HCT116 (cell line): ENCODE data around the gene RIMS1. TPM values are rescaled to one million over a fixed set of nuclear protein-coding genes. Genes with fewer than 3 reads are reported as not detected.

Source experiments
- ATAC-seq: fragments of 200-7000 bp; cut with Tn5 transposase; 2 replicates; pipeline ENCODE4 v1.9.1; 2020; ENCODE audit warnings: mild to moderate bottlenecking, moderate library complexity
- BruUV-seq: library from RNA; stranded (reverse); fragments of 400-500 nt; replicated peaks from 2 replicates; lab custom pipeline; 2021; lab: Mats Ljungman, UMichigan
- CTCF ChIA-PET: fragments of 300-600 bp; sonication (Branson Sonifier 250); formaldehyde crosslinking; loops from one replicate; lab custom pipeline; 2021; ENCODE audit warnings: antibody characterized with exemption; lab: Charles Lee
- POLR2A ChIA-PET: fragments of 300-600, 350-600 bp; sonication (Branson Sonifier 250); formaldehyde crosslinking; loops from one replicate; lab custom pipeline; 2021; ENCODE audit warnings: antibody characterized with exemption; lab: Charles Lee
- RAD21 ChIA-PET, 2 experiments: fragments of 300-600 bp; sonication (Branson Sonifier 250); formaldehyde crosslinking; loops; one replicate each; lab custom pipeline; 2023; ENCODE audit warnings: low total read pairs in 2 of 2; ENCODE audit not compliant: uncharacterized antibody in 2 of 2, unreplicated experiment in 2 of 2, low non-redundant PET in 1 of 2; lab: Charles Lee
- DNase-seq: peaks from one replicate; pipeline ENCODE4 v3.0.0-alpha.2; 2010; ENCODE audit warnings: low read depth, low spot score
- H2AFZ ChIP-seq: fragments of 200-600 bp; shearing (Covaris generic), sonication (generic); 2 replicates; pipeline ENCODE4 v1.6.1; 2017; ENCODE audit warnings: low read depth, mixed run types, mixed read lengths, antibody characterized with exemption, low read length; ENCODE audit not compliant: poor library complexity, severe bottlenecking
- H3K27ac ChIP-seq: 2 replicates; pipeline ENCODE4 v1.5.1; 2012; ENCODE audit warnings: low read depth, low read length
- H3K27me3 ChIP-seq: fragments of 200-600 bp; sonication (generic); 2 replicates; pipeline ENCODE4 v1.6.1; 2016; ENCODE audit warnings: mixed run types, low read length, mixed read lengths; ENCODE audit not compliant: insufficient read depth
- H3K36me3 ChIP-seq, 2 experiments: fragments of 200-500 bp in 1 of 2; fragments of 200-600 bp in 1 of 2; sonication (Bioruptor generic) in 1 of 2; sonication (generic) in 1 of 2; 2 replicates each; pipeline versions ENCODE4 v1.5.1 to v1.6.1; 2014 to 2016; ENCODE audit warnings: low read length in 2 of 2, inconsistent platforms in 1 of 2, mixed read lengths in 1 of 2, mixed run types in 1 of 2; ENCODE audit not compliant: insufficient read depth in 2 of 2, control insufficient read depth in 1 of 2
- H3K4me1 ChIP-seq, 2 experiments: fragments of 200-600 bp in 1 of 2; sonication (generic) in 1 of 2; 2 replicates each; pipeline versions ENCODE4 v1.5.1 to v1.6.1; 2012 to 2017; ENCODE audit warnings: low read length in 2 of 2, inconsistent platforms in 1 of 2, mild to moderate bottlenecking in 1 of 2, mixed read lengths in 1 of 2, mixed run types in 1 of 2, moderate library complexity in 1 of 2; ENCODE audit not compliant: insufficient read depth in 2 of 2, control insufficient read depth in 1 of 2
- H3K4me2 ChIP-seq: fragments of 200-600 bp; sonication (generic); 2 replicates; pipeline ENCODE4 v1.6.1; 2017; ENCODE audit warnings: mixed run types, low read length, mixed read lengths
- H3K4me3 ChIP-seq, 2 experiments: fragments of 200-600 bp in 1 of 2; sonication (generic) in 1 of 2; replicated peaks in 1 of 2; 2 replicates each; pipeline ENCODE4 v1.5.1; 2011 to 2016; ENCODE audit warnings: low read length in 2 of 2, control low read depth in 1 of 2, low read depth in 1 of 2, mild to moderate bottlenecking in 1 of 2, mixed read lengths in 1 of 2, mixed run types in 1 of 2
- H3K79me2 ChIP-seq: fragments of 200-600 bp; sonication (generic); 2 replicates; pipeline ENCODE4 v1.6.1; 2017; ENCODE audit warnings: mild to moderate bottlenecking, mixed run types, low read length, moderate library complexity, mixed read lengths; ENCODE audit not compliant: insufficient read depth
- H3K9ac ChIP-seq: fragments of 200-600 bp; sonication (generic); 2 replicates; pipeline ENCODE4 v1.6.1; 2016; ENCODE audit warnings: low read length, mixed read lengths
- H3K9me2 ChIP-seq: fragments of 200-600 bp; sonication (generic), shearing (Covaris generic); 2 replicates; pipeline ENCODE4 v1.6.1; 2017; ENCODE audit warnings: mixed run types, mild to moderate bottlenecking, moderate library complexity; ENCODE audit not compliant: insufficient read depth
- H3K9me3 ChIP-seq, 2 experiments: fragments of 200-500 bp in 1 of 2; fragments of 200-600 bp in 1 of 2; sonication (Bioruptor generic) in 1 of 2; sonication (generic) in 1 of 2; 2 replicates each; pipeline ENCODE4 v1.6.1; 2014 to 2017; ENCODE audit warnings: low read length in 2 of 2, mixed read lengths in 2 of 2, inconsistent platforms in 1 of 2, low read depth in 1 of 2, mild to moderate bottlenecking in 1 of 2, mixed run types in 1 of 2, moderate library complexity in 1 of 2; ENCODE audit not compliant: control insufficient read depth in 1 of 2, insufficient read depth in 1 of 2
- H4K20me1 ChIP-seq: fragments of 200-600 bp; sonication (generic), shearing (Covaris generic); 2 replicates; pipeline ENCODE4 v1.6.1; 2017; ENCODE audit warnings: mixed run types, mild to moderate bottlenecking, moderate library complexity; ENCODE audit not compliant: insufficient read depth
- CBX3 ChIP-seq: IDR thresholded peaks from 2 replicates; pipeline ENCODE4 v1.6.1; 2012; ENCODE audit warnings: low read depth
- EZH2 ChIP-seq: fragments of 200-600 bp; sonication (generic); IDR thresholded peaks from 2 replicates; pipeline ENCODE4 v1.6.1; 2017; ENCODE audit warnings: antibody characterized with exemption, mixed run types
- RAD21 ChIP-seq: IDR thresholded peaks from 2 replicates; pipeline ENCODE4 v1.6.1; 2012; ENCODE audit warnings: low read depth, mild to moderate bottlenecking
- SIN3A ChIP-seq: IDR thresholded peaks from 2 replicates; pipeline ENCODE4 v1.6.1; 2012; ENCODE audit warnings: low read depth
- ZBTB33 ChIP-seq: IDR thresholded peaks from 2 replicates; pipeline ENCODE4 v1.6.1; 2011; ENCODE audit warnings: mild to moderate bottlenecking, low read length, moderate library complexity; ENCODE audit not compliant: insufficient replicate concordance; ENCODE audit errors: extremely low read depth
- intact Hi-C: fragments of 100-400 bp; cut with micrococcal nuclease; formaldehyde crosslinking; loops from 2 replicates; pipeline ENCODE4 v1.10.0; 2022
- total RNA-seq: library from RNA; stranded (reverse); gene quantifications from one replicate; pipeline ENCODE4 v1.2.1, GENCODE V29; 2021; ENCODE audit not compliant: unreplicated experiment

RIMS1 gene
- total RNA-seq, 1 experiment from 2014 or later: not detected

- no peak for TF ChIP-seq ZBTB33
- TF ChIP-seq CBX3: no peak
These were observed 825 bp downstream of the RIMS1 start (continued) for GRCh38 chr6:71887006-71887743.

GRCh38 chr6:71887744-71888230, 1.4 kb downstream of the RIMS1 start:
- ChIA-PET RAD21 (no interaction called here), CTCF (no interaction called here), POLR2A (no interaction called here)
- no peaks in the 10 kb centered on the region for H3K9me2 ChIP-seq
- ATAC-seq (no peak), DNase-seq (no peak)
- H3K79me2 ChIP-seq: no peaks in the 10 kb centered on the region
- no peaks in the 10 kb centered on the region for H3K4me1 ChIP-seq
- no peaks in the 10 kb centered on the region for H3K36me3 ChIP-seq
- no peak overlapping the region for H3K4me2 ChIP-seq
- H3K27ac ChIP-seq: no peak overlapping the region
- intact Hi-C loops: no loop called here
- no peaks in the 10 kb centered on the region for H4K20me1 ChIP-seq
- H2AFZ ChIP-seq: no peak overlapping the region
- H3K9me3 ChIP-seq: peaks cover 0 to 3% of the 10 kb centered on the region in 2 experiments; a peak in 1 of 4 replicates
- H3K27me3 ChIP-seq: no peaks in the 10 kb centered on the region
- no peak overlapping the region for H3K9ac ChIP-seq
- no peak for TF ChIP-seq RAD21
- TF ChIP-seq SIN3A: no peak
- no peak for TF ChIP-seq EZH2
- no TSS peak for BruUV-seq
- no peak overlapping the region for H3K4me3 ChIP-seq
